K562 (cell line): ENCODE results near the gene LRRN3.

Source experiments
- ATF7 ChIP-seq: fragments of 450-650 bp; IDR thresholded peaks from 2 replicates; pipeline ENCODE4 v1.7.1; 2014; ENCODE audit warnings: mild to moderate bottlenecking, moderate library complexity
- CTCF ChIP-seq, 3 experiments: IDR thresholded peaks in 2 of 3; conservative IDR thresholded peaks in 1 of 3; 2 replicates each; pipeline ENCODE4 v1.5.1; 2011 to 2012; ENCODE audit warnings: low read length in 3 of 3, mild to moderate bottlenecking in 3 of 3, control low read depth in 2 of 3, improper control_type of control experiment in 1 of 3, inconsistent platforms in 1 of 3, low read depth in 1 of 3, mixed read lengths in 1 of 3, moderate library complexity in 1 of 3; ENCODE audit not compliant: insufficient read depth in 2 of 3
- ELF4 ChIP-seq: fragments of 450-650 bp; formaldehyde crosslinking; IDR thresholded peaks from 2 replicates; pipeline ENCODE4 v1.4.0; 2022; ENCODE audit warnings: missing genetic modification characterization
- ELK3 ChIP-seq: fragments of 450-650 bp; formaldehyde crosslinking; IDR thresholded peaks from 2 replicates; pipeline ENCODE4 v1.4.0; 2020; ENCODE audit warnings: mild to moderate bottlenecking
- EZH2 ChIP-seq: IDR thresholded peaks from 2 replicates; pipeline ENCODE4 v1.6.1; 2012; ENCODE audit warnings: low read depth, mild to moderate bottlenecking, inconsistent platforms, low read length, borderline replicate concordance

- no peak for TF ChIP-seq ELF4 (CRISPR knock-in tag)
- no peak for TF ChIP-seq CTCF (IDR thresholded peaks at IDR 0.05 in 2 of 3, conservative IDR thresholded peaks at IDR 0.05 in 1 of 3; ENCODE audit: insufficient read depth in 2 of 3, low read depth in 1 of 3, low read length in 3 of 3)
- TF ChIP-seq ATF7 = no peak
- no peak for TF ChIP-seq EZH2
- no peak for TF ChIP-seq ELK3 (CRISPR knock-in tag)
These were observed 49.4 kb downstream of the LRRN3 start for GRCh38 chr7:111140091-111140865.
